Measurements from ENCODE around the gene EID1. TPM values are rescaled to one million over a fixed set of nuclear protein-coding genes. Genes with fewer than 3 reads are reported as not detected.
"Not testable (repeated sequence)": the region's sequence is repeated elsewhere in the genome, so short reads cannot be mapped to it uniquely, and the experiment has no call there.

The EID1 gene, protein sequence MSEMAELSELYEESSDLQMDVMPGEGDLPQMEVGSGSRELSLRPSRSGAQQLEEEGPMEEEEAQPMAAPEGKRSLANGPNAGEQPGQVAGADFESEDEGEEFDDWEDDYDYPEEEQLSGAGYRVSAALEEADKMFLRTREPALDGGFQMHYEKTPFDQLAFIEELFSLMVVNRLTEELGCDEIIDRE
- 10 to 100 TPM; 67.5 to 96.9 TPM for total RNA-seq

GRCh38 chr15:48877630-48878595 is at the start of gene EID1:
Gene EID1, plus strand, starts transcription at chr15:48878134. Its CDS starts 43 bp downstream, at chr15:48878177.
- Mint-ChIP-seq H3K27me3 (peaks cover 11% of the 10 kb centered on the region), H3K36me3 (ENCODE audit: low read depth) (peaks cover 27% of the 10 kb centered on the region), H3K9me3 (peaks cover 4% of the 10 kb centered on the region), H3K4me3 (peak within 1 kb of the TSS; percentile 99), H3K4me1 (peaks cover 30% of the 10 kb centered on the region), H3K27ac (peak within 1 kb of the TSS; percentile 99)
- ATAC-seq (replicated peaks) = peak; percentile 92

GRCh38 chr15:48828471-48828870 is 49.5 kb upstream of the EID1 start:
- Mint-ChIP-seq H3K4me3 (no peak overlapping the region), H3K4me1 (no peaks in the 10 kb centered on the region), H3K27me3 (peaks cover 25% of the 10 kb centered on the region), H3K9me3 (no peaks in the 10 kb centered on the region), H3K36me3 (ENCODE audit: low read depth) (no peaks in the 10 kb centered on the region), H3K27ac (no peak overlapping the region)
- no peak for ATAC-seq (replicated peaks)

GRCh38 chr15:48828906-48829305 is 49.0 kb upstream of the EID1 start:
- ATAC-seq (replicated peaks) = no peak
- H3K4me3 Mint-ChIP-seq = no peak overlapping the region
- H3K27me3 Mint-ChIP-seq = peaks cover 25% of the 10 kb centered on the region
- H3K36me3 Mint-ChIP-seq (ENCODE audit: low read depth) = no peaks in the 10 kb centered on the region
- no peaks in the 10 kb centered on the region for H3K9me3 Mint-ChIP-seq
- no peak overlapping the region for H3K27ac Mint-ChIP-seq
- H3K4me1 Mint-ChIP-seq = no peaks in the 10 kb centered on the region

DNA sequence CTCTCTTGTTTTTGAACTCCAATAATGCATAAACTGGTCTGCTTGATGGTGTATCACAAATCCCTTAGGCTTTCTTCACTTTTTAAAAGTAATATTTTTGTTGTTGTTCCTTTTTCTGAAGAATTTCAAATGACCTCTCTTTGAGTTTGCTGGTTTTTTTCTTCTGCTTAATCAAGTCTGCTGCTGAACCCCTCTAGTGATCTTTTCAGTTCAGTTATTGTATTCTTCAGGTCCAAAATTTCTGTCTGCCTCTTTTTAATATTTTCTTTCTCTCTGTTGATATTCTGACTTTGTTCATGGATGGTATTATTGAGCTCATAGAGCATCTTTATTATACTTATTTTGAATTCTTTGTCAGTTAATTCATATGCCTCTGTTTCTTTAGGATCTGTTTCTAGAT is 45.3 kb upstream of the EID1 start:
- H3K36me3 Mint-ChIP-seq (ENCODE audit: low read depth) = no peaks in the 10 kb centered on the region

DNA sequence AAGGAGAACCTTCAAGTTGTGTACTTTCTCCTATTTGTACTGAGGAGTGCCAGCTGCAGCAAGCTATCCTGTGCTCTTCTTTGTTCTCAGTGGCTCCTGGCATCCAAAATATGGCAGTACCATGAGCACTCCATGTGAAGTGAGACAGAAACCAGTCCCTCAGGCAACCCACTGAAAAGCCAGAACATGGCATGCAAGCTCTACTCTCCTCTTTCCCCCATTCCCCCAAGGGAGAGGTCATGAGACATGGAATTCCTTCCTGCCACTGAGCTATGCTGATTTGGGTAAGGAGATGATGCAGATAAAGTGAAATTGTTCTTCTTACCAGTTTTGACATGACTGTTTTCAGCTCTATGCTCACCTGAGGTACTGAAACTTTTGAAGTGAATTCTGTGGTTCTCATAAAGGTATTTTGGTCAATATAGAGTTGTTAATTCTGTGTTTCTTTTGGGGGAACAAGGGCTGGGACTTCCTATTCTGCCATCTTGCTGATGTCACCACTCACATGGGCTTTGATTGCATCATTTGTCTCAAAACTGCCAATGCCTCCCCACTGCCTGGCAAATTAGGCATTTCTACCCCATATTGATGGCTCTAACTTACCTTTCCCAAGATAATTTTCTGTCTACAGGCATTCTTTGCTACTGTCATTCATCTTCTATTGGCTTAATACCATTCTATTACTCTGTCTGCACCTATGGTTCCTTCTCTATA is 44.3 kb upstream of the EID1 start:
- Mint-ChIP-seq H3K9me3 (no peaks in the 10 kb centered on the region), H3K27ac (no peak overlapping the region), H3K4me1 (no peaks in the 10 kb centered on the region), H3K27me3 (peaks cover 44% of the 10 kb centered on the region), H3K36me3 (ENCODE audit: low read depth) (no peaks in the 10 kb centered on the region), H3K4me3 (no peak overlapping the region)
- ATAC-seq (replicated peaks) = no peak

More for the DNA sequence above, 45.3 kb upstream of the EID1 start:
- Mint-ChIP-seq H3K4me3 (no peak overlapping the region), H3K9me3 (no peaks in the 10 kb centered on the region), H3K27me3 (peaks cover 37% of the 10 kb centered on the region), H3K27ac (no peak overlapping the region), H3K4me1 (no peaks in the 10 kb centered on the region)
- ATAC-seq (replicated peaks) = no peak

- peaks cover 39% of the 10 kb centered on the region for H3K27me3 Mint-ChIP-seq
- no peaks in the 10 kb centered on the region for H3K36me3 Mint-ChIP-seq (ENCODE audit: low read depth)
- ATAC-seq (replicated peaks) = no peak
- H3K4me3 Mint-ChIP-seq = no peak overlapping the region
- no peaks in the 10 kb centered on the region for H3K9me3 Mint-ChIP-seq
- no peaks in the 10 kb centered on the region for H3K4me1 Mint-ChIP-seq
- no peak overlapping the region for H3K27ac Mint-ChIP-seq
Measured at GRCh38 chr15:48834756-48835155, 43.2 kb upstream of the EID1 start.

DNA sequence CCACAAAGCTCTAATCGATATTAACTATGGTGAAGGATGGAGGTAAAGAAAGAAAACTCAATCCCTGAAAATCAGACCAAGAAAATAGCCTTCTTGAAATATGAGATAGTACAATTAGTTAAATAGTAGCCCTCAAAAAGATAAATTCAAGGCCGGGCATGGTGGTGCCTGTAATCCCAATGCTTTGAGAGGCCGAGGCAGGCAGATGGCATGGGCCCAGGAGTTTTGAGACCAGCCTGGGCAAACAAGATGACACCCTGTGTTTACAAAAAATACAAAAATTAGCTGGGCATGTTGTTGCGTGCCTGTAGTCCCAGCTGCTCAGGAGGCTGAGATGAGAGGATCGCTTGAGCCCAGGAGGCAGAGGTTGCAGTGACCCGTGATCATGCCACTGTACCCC is 35.4 kb upstream of the EID1 start:
- no peak overlapping the region for H3K27ac Mint-ChIP-seq
- no peak overlapping the region for H3K4me3 Mint-ChIP-seq
- no peaks in the 10 kb centered on the region for H3K36me3 Mint-ChIP-seq (ENCODE audit: low read depth)
- peaks cover 8% of the 10 kb centered on the region for H3K27me3 Mint-ChIP-seq
- ATAC-seq (replicated peaks) = no peak
- no peaks in the 10 kb centered on the region for H3K9me3 Mint-ChIP-seq
- no peaks in the 10 kb centered on the region for H3K4me1 Mint-ChIP-seq

- H3K27me3 Mint-ChIP-seq = peaks cover 6% of the 10 kb centered on the region
- peak; percentile 62 for ATAC-seq (replicated peaks)
- H3K4me3 Mint-ChIP-seq = no peak overlapping the region
- H3K36me3 Mint-ChIP-seq (ENCODE audit: low read depth) = no peaks in the 10 kb centered on the region
- no peaks in the 10 kb centered on the region for H3K9me3 Mint-ChIP-seq
- H3K4me1 Mint-ChIP-seq = no peaks in the 10 kb centered on the region
- no peak overlapping the region for H3K27ac Mint-ChIP-seq
Measured at GRCh38 chr15:48845123-48845522, 32.8 kb upstream of the EID1 start.

GRCh38 chr15:48850648-48851047 is 27.3 kb upstream of the EID1 start:
- no peaks in the 10 kb centered on the region for H3K4me1 Mint-ChIP-seq
- H3K27me3 Mint-ChIP-seq = peaks cover 12% of the 10 kb centered on the region
- no peaks in the 10 kb centered on the region for H3K9me3 Mint-ChIP-seq
- H3K27ac Mint-ChIP-seq = no peak overlapping the region
- H3K36me3 Mint-ChIP-seq (ENCODE audit: low read depth) = no peaks in the 10 kb centered on the region
- H3K4me3 Mint-ChIP-seq = no peak overlapping the region
- no peak for ATAC-seq (replicated peaks)

- H3K27ac Mint-ChIP-seq = no peak overlapping the region
- H3K27me3 Mint-ChIP-seq = peaks cover 12% of the 10 kb centered on the region
- ATAC-seq (replicated peaks) = no peak
- no peaks in the 10 kb centered on the region for H3K9me3 Mint-ChIP-seq
- H3K4me1 Mint-ChIP-seq = no peaks in the 10 kb centered on the region
- no peak overlapping the region for H3K4me3 Mint-ChIP-seq
- H3K36me3 Mint-ChIP-seq (ENCODE audit: low read depth) = no peaks in the 10 kb centered on the region
Measured at GRCh38 chr15:48851956-48852355, 26.0 kb upstream of the EID1 start.

- H3K27ac Mint-ChIP-seq; H3K4me1 Mint-ChIP-seq; H3K36me3 Mint-ChIP-seq (ENCODE audit: low read depth); ATAC-seq (replicated peaks); H3K27me3 Mint-ChIP-seq; H3K4me3 Mint-ChIP-seq; H3K9me3 Mint-ChIP-seq: not testable (repeated sequence)
Measured at GRCh38 chr15:48854434-48854833, 23.5 kb upstream of the EID1 start.

GRCh38 chr15:48855501-48856440 is 22.2 kb upstream of the EID1 start:
- Mint-ChIP-seq H3K27ac (no peak overlapping the region), H3K9me3 (no peaks in the 10 kb centered on the region), H3K4me1 (no peaks in the 10 kb centered on the region), H3K27me3 (peaks cover 4% of the 10 kb centered on the region), H3K36me3 (ENCODE audit: low read depth) (no peaks in the 10 kb centered on the region), H3K4me3 (no peak overlapping the region)
- no peak for ATAC-seq (replicated peaks)

DNA sequence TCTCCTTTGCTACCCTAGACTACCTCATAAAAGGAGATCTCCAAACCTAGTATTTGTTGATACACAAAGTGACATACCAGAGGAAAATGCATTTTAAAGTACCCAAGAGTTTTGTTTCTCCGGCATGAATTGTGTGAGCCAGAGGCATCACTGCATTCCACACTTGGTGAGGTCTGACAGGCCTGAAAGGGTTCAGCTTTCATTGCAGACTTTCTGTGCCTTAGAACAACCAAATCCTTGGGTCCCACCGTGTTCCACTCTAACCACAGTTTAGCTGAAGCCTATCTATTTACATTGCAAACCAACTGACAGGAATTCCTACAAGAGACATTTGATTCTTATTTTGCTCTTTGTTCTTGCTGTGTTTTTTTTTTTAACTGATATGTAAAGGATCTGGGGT is 21.0 kb upstream of the EID1 start:
- Mint-ChIP-seq H3K9me3 (no peaks in the 10 kb centered on the region), H3K4me1 (no peaks in the 10 kb centered on the region), H3K27me3 (peaks cover under 1% of the 10 kb centered on the region), H3K4me3 (no peak overlapping the region), H3K36me3 (ENCODE audit: low read depth) (no peaks in the 10 kb centered on the region), H3K27ac (no peak overlapping the region)
- no peak for ATAC-seq (replicated peaks)

DNA sequence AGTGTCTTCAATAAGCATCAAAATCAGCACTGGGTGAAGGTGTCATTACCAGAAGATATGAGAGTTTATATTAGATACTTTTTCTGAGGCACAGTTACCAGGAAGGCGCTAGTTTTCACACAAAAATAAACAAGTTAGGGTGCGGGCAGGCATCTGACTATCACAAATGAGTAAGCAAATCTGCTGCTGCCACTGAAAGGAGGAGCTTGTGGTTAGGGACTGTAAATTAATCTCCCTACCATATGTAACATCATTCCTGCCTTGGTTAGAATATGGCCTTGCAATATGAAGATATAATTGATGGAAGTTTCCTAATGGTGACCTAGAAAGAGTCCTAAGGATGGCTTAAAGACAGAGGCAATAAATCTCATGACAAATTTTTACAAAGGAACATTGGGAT is 19.5 kb upstream of the EID1 start:
- Mint-ChIP-seq H3K27ac (no peak overlapping the region), H3K36me3 (ENCODE audit: low read depth) (no peaks in the 10 kb centered on the region), H3K9me3 (no peaks in the 10 kb centered on the region), H3K4me3 (no peak overlapping the region), H3K27me3 (no peaks in the 10 kb centered on the region), H3K4me1 (peaks cover 5% of the 10 kb centered on the region)
- ATAC-seq (replicated peaks) = peak; percentile 51
